A673 (cell line): ENCODE results near the gene SAA4. TPM values are rescaled to one million over a fixed set of nuclear protein-coding genes. Genes with fewer than 3 reads are reported as not detected.
"Not testable (repeated sequence)": the region's sequence is repeated elsewhere in the genome, so short reads cannot be mapped to it uniquely, and the experiment has no call there.

ENCODE experiments used
- BruUV-seq: library from RNA; stranded (reverse); fragments of 400-500 nt; replicated peaks from 2 replicates; lab custom pipeline; 2021; lab: Mats Ljungman, UMichigan
- CTCF ChIA-PET: fragments of 300-600 bp; sonication (Branson Sonifier 250); formaldehyde crosslinking; loops from one replicate; lab custom pipeline; 2022; ENCODE audit warnings: antibody characterized with exemption; lab: Charles Lee
- POLR2A ChIA-PET: fragments of 300-600 bp; sonication (Branson Sonifier 250); formaldehyde crosslinking; loops from one replicate; lab custom pipeline; 2022; ENCODE audit warnings: antibody characterized with exemption; ENCODE audit not compliant: low non-redundant PET; lab: Charles Lee
- DNase-seq: peaks from one replicate; pipeline ENCODE4 v3.0.0-alpha.2; 2015; ENCODE audit warnings: low spot score
- H3K27ac ChIP-seq: fragments of 200-600 bp; sonication (generic); 2 replicates; pipeline ENCODE4 v1.5.1; 2016; ENCODE audit warnings: mixed run types, low read depth, mild to moderate bottlenecking, mixed read lengths, antibody characterized with exemption, low read length; ENCODE audit not compliant: poor library complexity, severe bottlenecking
- H3K27me3 ChIP-seq: fragments of 200-600 bp; sonication (generic); replicated peaks from 2 replicates; pipeline ENCODE4 v1.6.1; 2017; ENCODE audit warnings: mixed run types, low read depth, mild to moderate bottlenecking, mixed read lengths, antibody characterized with exemption, low read length; ENCODE audit not compliant: insufficient read depth, poor library complexity
- H3K36me3 ChIP-seq: fragments of 200-600 bp; sonication (generic); 2 replicates; pipeline ENCODE4 v1.6.1; 2016; ENCODE audit warnings: mixed run types, mild to moderate bottlenecking, mixed read lengths, antibody characterized with exemption, low read length; ENCODE audit not compliant: insufficient read depth, poor library complexity, severe bottlenecking
- H3K4me1 ChIP-seq: fragments of 200-600 bp; sonication (generic); 2 replicates; pipeline ENCODE4 v1.6.1; 2017; ENCODE audit warnings: mixed run types, mild to moderate bottlenecking, mixed read lengths, antibody characterized with exemption, low read length; ENCODE audit not compliant: insufficient read depth, poor library complexity, severe bottlenecking
- H3K4me3 ChIP-seq: fragments of 200-600 bp; sonication (generic); 2 replicates; pipeline ENCODE4 v1.5.1; 2016; ENCODE audit warnings: low read depth, mixed run types, mild to moderate bottlenecking, mixed read lengths, low read length; ENCODE audit not compliant: poor library complexity, severe bottlenecking
- H3K9me3 ChIP-seq: fragments of 200-600 bp; sonication (generic); 2 replicates; pipeline ENCODE4 v1.6.1; 2016; ENCODE audit warnings: mixed run types, low read depth, mild to moderate bottlenecking, mixed read lengths, antibody characterized with exemption, low read length; ENCODE audit not compliant: poor library complexity, severe bottlenecking
- EZH2 ChIP-seq: fragments of 200-600 bp; sonication (generic); IDR thresholded peaks from 2 replicates; pipeline ENCODE4 v1.6.1; 2017; ENCODE audit warnings: borderline replicate concordance, low read depth, mild to moderate bottlenecking, mixed read lengths, antibody characterized with exemption, low read length; ENCODE audit not compliant: poor library complexity, severe bottlenecking
- intact Hi-C: fragments of 100-400 bp; cut with micrococcal nuclease; formaldehyde crosslinking; loops from one replicate; pipeline ENCODE4 v1.10.0; 2022; ENCODE audit not compliant: unreplicated experiment
- total RNA-seq: library from RNA; stranded (reverse); gene quantifications from 2 replicates; pipeline ENCODE4 v1.2.3, GENCODE V29; 2021
- TF ChIP-seq, protein P1 (sequence below): fragments of 300-800, 200-600 bp; sonication (generic); conservative IDR thresholded peaks from 2 replicates; pipeline ENCODE4 v1.5.1; 2017; ENCODE audit warnings: low read depth, mild to moderate bottlenecking, antibody characterized with exemption, low read length, moderate library complexity, mixed read lengths

The SAA4 gene
- total RNA-seq, 1 experiment from 2014 or later: not detected

DNA sequence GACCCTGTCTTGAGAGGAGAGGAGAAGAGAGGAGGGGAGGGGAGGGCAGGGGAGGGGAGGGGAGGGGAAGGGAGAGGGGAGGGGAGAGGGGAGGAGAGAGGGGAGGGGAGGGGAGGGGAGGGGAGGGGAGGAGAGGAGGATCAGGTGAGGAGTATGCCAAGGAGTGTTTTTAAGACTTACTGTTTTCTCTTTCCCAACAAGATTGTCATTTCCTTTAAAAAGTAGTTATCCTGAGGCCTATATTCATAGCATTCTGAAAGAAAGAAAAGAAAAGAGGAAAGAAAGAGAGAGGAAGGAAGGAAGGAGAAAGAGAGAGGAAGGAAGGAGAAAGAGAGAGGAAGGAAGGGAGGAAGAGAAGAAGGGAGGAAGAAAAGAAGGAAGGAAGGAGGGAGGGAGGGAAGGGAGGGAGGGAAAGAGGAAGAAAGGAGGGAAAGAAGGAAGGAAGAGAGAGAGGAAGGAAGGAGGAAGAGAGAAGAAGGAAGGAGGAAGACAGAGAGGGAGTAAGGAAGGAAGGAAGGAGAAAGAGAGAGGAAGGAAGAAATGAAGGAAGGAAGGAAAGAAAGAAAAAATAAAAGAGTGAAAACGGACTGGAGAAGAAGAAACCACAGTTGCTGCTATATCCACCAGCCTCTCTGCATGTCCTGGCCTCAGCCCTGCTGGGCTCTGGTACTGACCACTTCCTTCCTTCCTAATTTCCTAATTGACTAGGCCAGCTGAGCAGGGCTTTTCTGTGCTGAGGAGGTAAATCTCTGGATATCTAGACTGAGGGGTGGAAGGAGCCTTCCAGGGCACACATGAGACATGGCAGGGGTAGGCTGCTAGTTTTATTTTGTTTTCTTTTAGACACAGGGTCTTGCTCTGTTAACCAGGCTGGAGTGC, 28.3 kb upstream of the SAA4 start:
- intact Hi-C loops: no loop called here
- POLR2A ChIA-PET: interaction anchor here (0.6 kb wide), 1 partner anchor 162 kb away, joined by 5 read pairs; no protein-coding TSS in a partner anchor
- BruUV-seq: no TSS peak

DNA sequence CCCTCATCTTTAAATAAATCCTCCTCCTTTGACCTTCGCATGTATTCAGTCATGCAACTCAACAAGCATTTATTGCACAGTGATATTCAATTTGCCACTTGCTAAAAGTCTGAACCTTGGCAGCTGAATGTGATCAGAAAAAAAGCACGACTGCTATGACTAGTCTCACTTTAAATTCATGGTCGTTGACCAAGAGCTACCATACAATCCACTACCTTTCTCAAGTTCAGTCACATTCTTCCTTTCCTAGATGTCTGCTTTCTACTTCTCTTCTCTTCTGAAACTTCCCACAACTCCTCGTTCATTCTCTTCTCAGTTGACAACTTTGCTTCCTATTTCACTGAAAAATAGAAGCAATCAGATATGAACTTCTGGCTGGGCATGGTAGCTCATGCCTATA, 27.4 kb upstream of the SAA4 start:
- BruUV-seq: no TSS peak
- ChIA-PET POLR2A (no interaction called here), CTCF (no interaction called here)
- no peaks in the 10 kb centered on the region for H3K27me3 ChIP-seq
- no peaks in the 10 kb centered on the region for H3K9me3 ChIP-seq
- intact Hi-C loops: no loop called here
- H3K36me3 ChIP-seq: no peaks in the 10 kb centered on the region
- TF ChIP-seq, protein P1, sequence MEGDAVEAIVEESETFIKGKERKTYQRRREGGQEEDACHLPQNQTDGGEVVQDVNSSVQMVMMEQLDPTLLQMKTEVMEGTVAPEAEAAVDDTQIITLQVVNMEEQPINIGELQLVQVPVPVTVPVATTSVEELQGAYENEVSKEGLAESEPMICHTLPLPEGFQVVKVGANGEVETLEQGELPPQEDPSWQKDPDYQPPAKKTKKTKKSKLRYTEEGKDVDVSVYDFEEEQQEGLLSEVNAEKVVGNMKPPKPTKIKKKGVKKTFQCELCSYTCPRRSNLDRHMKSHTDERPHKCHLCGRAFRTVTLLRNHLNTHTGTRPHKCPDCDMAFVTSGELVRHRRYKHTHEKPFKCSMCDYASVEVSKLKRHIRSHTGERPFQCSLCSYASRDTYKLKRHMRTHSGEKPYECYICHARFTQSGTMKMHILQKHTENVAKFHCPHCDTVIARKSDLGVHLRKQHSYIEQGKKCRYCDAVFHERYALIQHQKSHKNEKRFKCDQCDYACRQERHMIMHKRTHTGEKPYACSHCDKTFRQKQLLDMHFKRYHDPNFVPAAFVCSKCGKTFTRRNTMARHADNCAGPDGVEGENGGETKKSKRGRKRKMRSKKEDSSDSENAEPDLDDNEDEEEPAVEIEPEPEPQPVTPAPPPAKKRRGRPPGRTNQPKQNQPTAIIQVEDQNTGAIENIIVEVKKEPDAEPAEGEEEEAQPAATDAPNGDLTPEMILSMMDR: no peak
- TF ChIP-seq EZH2: no peak
- H3K27ac ChIP-seq: no peak overlapping the region
- H3K4me1 ChIP-seq: no peaks in the 10 kb centered on the region
- DNase-seq: no peak
- H3K4me3 ChIP-seq: no peak overlapping the region

More for the DNA sequence above, 28.3 kb upstream of the SAA4 start:
- Histone ChIP-seq H3K36me3 (no peaks in the 10 kb centered on the region), H3K4me3 (no peak overlapping the region), H3K27ac (no peak overlapping the region), H3K9me3 (no peaks in the 10 kb centered on the region), H3K4me1 (no peaks in the 10 kb centered on the region), H3K27me3 (no peaks in the 10 kb centered on the region)
- no peak for TF ChIP-seq EZH2
- TF ChIP-seq, protein P1: no peak
- no peak for DNase-seq
- CTCF ChIA-PET: no interaction called here

DNA sequence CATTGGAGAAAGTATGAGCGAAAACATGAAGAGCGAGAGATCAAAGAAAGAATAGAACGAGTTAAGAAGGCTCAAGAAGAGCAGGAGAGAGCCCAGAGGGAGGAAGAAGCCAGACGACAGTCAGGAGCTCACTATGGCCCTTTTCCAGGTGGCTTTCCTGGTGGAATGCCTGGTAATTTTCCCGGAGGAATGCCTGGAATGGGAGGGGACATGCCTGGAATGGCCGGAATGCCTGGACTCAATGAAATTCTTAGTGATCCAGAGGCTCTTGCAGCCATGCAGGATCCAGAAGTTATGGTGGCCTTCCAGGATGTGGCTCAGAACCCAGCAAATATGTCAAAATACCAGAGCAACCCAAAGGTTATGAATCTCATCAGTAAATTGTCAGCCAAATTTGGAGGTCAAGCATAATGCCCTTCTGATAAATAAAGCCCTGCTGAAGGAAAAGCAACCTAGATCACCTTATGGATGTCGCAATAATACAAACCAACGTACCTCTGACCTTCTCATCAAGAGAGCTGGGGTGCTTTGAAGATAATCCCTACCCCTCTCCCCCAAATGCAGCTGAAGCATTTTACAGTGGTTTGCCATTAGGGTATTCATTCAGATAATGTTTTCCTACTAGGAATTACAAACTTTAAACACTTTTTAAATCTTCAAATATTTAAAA, 26.2 kb upstream of the SAA4 start:
- H3K27me3 ChIP-seq, BruUV-seq, CTCF ChIA-PET, H3K9me3 ChIP-seq, H3K4me1 ChIP-seq, POLR2A ChIA-PET, DNase-seq, H3K4me3 ChIP-seq, H3K27ac ChIP-seq, intact Hi-C loops, H3K36me3 ChIP-seq: not testable (repeated sequence)
